H1 (cell line): ENCODE data around the gene TTLL7. TPM values are rescaled to one million over a fixed set of nuclear protein-coding genes. Genes with fewer than 3 reads are reported as not detected.

Experiments used
- CBX5 ChIP-seq: fragments of 300-800, 300-1000 bp; sonication (generic); IDR thresholded peaks from 2 replicates; pipeline ENCODE4 v1.7.1; 2016; ENCODE audit warnings: antibody characterized with exemption, low read length, low read depth
- KDM4A ChIP-seq: IDR thresholded peaks from one replicate; pipeline ENCODE4 v1.7.1; 2012; ENCODE audit warnings: low read depth, mild to moderate bottlenecking, moderate library complexity, low read length, inconsistent platforms; ENCODE audit not compliant: severe bottlenecking
- RNF2 ChIP-seq: fragments of 200-900, 300-1000 bp; sonication (generic); IDR thresholded peaks from 2 replicates; pipeline ENCODE4 v1.7.1; 2016; ENCODE audit warnings: borderline replicate concordance, low read depth, mild to moderate bottlenecking, antibody characterized with exemption, low read length; ENCODE audit not compliant: poor library complexity, severe bottlenecking; ENCODE audit errors: missing control alignments
- SP1 ChIP-seq: IDR thresholded peaks from 2 replicates; pipeline ENCODE4 v1.6.1; 2011; ENCODE audit warnings: low read depth, low read length
- SP4 ChIP-seq: IDR thresholded peaks from 2 replicates; pipeline ENCODE4 v1.6.1; 2012; ENCODE audit warnings: low read length, inconsistent platforms
- YY1 ChIP-seq: IDR thresholded peaks from 2 replicates; pipeline ENCODE4 v1.6.1; 2011; ENCODE audit warnings: low read depth, mild to moderate bottlenecking, low read length
- polyA plus RNA-seq, 7 experiments: library from polyadenylated mRNA; depleted of rRNA in 3 of 7; stranded (reverse) in 5 of 7; unstranded in 2 of 7; fragments of >200 nt in 5 of 7; fragments of 200-250 nt in 2 of 7; gene quantifications; 1 replicate in 5 of 7; 2 replicates in 1 of 7; 4 replicates in 1 of 7; pipeline versions ENCODE4 v1.2.1 to v1.2.3, GENCODE V29; 2011 to 2013; ENCODE audit warnings: missing spikeins in 2 of 7, mixed read lengths in 2 of 7
- total RNA-seq: library from RNA; stranded (reverse); fragmentation: NEBNext Ultra II Directional; extraction: Animal tissue kit (Norgen Biotek cat#: 25700); gene quantifications from 2 replicates; pipeline ENCODE4 v1.2.1, GENCODE V29; 2021
- TF ChIP-seq, protein P1 (sequence below): fragments of 300-600 bp; sonication (generic); IDR thresholded peaks from 2 replicates; pipeline ENCODE4 v1.7.1; 2012; ENCODE audit warnings: low read length, moderate library complexity, mild to moderate bottlenecking, inconsistent platforms; ENCODE audit not compliant: insufficient replicate concordance
- TF ChIP-seq, protein P2 (sequence below): IDR thresholded peaks from 2 replicates; pipeline ENCODE4 v1.6.1; 2011; ENCODE audit warnings: low read depth, mild to moderate bottlenecking, low read length; ENCODE audit not compliant: insufficient read depth

The TTLL7 gene
- total and polyA plus RNA-seq, 2 of the 8 experiments (the other 6 are each of a cell fraction or from before 2014, with no cell fraction given): 1.9 to 7.9 TPM

GRCh38 chr1:84010136-84010535 is 11.2 kb upstream of the TTLL7 start (continued):
- TF ChIP-seq, protein P1, sequence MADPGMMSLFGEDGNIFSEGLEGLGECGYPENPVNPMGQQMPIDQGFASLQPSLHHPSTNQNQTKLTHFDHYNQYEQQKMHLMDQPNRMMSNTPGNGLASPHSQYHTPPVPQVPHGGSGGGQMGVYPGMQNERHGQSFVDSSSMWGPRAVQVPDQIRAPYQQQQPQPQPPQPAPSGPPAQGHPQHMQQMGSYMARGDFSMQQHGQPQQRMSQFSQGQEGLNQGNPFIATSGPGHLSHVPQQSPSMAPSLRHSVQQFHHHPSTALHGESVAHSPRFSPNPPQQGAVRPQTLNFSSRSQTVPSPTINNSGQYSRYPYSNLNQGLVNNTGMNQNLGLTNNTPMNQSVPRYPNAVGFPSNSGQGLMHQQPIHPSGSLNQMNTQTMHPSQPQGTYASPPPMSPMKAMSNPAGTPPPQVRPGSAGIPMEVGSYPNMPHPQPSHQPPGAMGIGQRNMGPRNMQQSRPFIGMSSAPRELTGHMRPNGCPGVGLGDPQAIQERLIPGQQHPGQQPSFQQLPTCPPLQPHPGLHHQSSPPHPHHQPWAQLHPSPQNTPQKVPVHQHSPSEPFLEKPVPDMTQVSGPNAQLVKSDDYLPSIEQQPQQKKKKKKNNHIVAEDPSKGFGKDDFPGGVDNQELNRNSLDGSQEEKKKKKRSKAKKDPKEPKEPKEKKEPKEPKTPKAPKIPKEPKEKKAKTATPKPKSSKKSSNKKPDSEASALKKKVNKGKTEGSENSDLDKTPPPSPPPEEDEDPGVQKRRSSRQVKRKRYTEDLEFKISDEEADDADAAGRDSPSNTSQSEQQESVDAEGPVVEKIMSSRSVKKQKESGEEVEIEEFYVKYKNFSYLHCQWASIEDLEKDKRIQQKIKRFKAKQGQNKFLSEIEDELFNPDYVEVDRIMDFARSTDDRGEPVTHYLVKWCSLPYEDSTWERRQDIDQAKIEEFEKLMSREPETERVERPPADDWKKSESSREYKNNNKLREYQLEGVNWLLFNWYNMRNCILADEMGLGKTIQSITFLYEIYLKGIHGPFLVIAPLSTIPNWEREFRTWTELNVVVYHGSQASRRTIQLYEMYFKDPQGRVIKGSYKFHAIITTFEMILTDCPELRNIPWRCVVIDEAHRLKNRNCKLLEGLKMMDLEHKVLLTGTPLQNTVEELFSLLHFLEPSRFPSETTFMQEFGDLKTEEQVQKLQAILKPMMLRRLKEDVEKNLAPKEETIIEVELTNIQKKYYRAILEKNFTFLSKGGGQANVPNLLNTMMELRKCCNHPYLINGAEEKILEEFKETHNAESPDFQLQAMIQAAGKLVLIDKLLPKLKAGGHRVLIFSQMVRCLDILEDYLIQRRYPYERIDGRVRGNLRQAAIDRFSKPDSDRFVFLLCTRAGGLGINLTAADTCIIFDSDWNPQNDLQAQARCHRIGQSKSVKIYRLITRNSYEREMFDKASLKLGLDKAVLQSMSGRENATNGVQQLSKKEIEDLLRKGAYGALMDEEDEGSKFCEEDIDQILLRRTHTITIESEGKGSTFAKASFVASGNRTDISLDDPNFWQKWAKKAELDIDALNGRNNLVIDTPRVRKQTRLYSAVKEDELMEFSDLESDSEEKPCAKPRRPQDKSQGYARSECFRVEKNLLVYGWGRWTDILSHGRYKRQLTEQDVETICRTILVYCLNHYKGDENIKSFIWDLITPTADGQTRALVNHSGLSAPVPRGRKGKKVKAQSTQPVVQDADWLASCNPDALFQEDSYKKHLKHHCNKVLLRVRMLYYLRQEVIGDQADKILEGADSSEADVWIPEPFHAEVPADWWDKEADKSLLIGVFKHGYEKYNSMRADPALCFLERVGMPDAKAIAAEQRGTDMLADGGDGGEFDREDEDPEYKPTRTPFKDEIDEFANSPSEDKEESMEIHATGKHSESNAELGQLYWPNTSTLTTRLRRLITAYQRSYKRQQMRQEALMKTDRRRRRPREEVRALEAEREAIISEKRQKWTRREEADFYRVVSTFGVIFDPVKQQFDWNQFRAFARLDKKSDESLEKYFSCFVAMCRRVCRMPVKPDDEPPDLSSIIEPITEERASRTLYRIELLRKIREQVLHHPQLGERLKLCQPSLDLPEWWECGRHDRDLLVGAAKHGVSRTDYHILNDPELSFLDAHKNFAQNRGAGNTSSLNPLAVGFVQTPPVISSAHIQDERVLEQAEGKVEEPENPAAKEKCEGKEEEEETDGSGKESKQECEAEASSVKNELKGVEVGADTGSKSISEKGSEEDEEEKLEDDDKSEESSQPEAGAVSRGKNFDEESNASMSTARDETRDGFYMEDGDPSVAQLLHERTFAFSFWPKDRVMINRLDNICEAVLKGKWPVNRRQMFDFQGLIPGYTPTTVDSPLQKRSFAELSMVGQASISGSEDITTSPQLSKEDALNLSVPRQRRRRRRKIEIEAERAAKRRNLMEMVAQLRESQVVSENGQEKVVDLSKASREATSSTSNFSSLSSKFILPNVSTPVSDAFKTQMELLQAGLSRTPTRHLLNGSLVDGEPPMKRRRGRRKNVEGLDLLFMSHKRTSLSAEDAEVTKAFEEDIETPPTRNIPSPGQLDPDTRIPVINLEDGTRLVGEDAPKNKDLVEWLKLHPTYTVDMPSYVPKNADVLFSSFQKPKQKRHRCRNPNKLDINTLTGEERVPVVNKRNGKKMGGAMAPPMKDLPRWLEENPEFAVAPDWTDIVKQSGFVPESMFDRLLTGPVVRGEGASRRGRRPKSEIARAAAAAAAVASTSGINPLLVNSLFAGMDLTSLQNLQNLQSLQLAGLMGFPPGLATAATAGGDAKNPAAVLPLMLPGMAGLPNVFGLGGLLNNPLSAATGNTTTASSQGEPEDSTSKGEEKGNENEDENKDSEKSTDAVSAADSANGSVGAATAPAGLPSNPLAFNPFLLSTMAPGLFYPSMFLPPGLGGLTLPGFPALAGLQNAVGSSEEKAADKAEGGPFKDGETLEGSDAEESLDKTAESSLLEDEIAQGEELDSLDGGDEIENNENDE: no peak
- TF ChIP-seq CBX5: no peak
- TF ChIP-seq, protein P2, sequence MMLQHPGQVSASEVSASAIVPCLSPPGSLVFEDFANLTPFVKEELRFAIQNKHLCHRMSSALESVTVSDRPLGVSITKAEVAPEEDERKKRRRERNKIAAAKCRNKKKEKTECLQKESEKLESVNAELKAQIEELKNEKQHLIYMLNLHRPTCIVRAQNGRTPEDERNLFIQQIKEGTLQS: no peak
- TF ChIP-seq SP4: no peak
- no peak for TF ChIP-seq SP1
- no peak for TF ChIP-seq RNF2
- no peak for TF ChIP-seq YY1
- no peak for TF ChIP-seq KDM4A
